HUDEP-2 (cell line): ENCODE data around the gene GDI2.

Experiments used
- DNase-seq, 76 experiments: peaks; one replicate each; lab custom pipeline; 2025; ENCODE audit not compliant: unreplicated experiment in 76 of 76; lab: John Stamatoyannopoulos, UW

The GDI2 gene

GRCh38 chr10:5748394-5748803 lies 64.8 kb downstream of the GDI2 start:
- DNase-seq: no peak

- no peak for DNase-seq
Measured at GRCh38 chr10:5746197-5746596, 67.0 kb downstream of the GDI2 start.

DNA sequence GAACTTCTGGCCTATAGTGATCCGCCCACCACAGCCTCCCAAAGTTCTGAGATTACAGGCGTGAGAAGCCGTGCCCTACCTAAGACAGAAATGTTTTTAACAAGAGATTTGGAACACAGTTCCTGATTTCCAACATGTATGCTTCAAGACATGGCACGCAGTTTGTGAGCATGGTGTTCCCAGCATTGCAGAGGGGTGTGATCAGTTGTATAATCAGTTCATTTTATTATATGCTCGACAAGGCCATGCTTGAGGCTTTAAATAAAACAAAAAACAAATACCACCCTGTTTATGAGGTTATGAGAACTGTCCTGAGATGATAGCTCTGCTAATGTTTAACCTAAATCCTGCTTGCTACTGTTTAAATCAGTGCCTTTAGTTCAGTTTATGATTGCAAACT lies 68.4 kb downstream of the GDI2 start:
- no peak for DNase-seq

- peak in 1 of 76 experiments; percentile 4 for DNase-seq
Measured at GRCh38 chr10:5743736-5744135, 69.5 kb downstream of the GDI2 start.

DNA sequence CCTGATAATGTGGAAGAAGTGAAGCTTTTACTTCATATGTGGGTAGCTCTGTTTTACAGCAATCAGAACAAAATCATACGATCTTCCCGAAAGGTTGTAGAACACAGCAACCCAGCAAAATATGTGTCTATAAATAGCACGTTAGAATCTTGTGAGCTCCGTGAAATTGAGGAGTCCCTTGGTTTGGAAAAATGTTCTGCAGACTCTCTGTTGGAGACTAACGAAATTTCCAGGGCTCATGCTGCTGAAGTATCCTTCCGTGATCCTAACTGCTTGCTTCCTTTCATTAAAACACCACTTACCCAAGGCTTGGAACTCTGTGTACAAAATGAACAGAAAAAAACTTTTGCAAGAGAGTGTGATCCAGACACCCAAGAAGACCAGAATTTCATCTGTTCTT lies 71.1 kb downstream of the GDI2 start:
- no peak for DNase-seq

- no peak for DNase-seq
Measured at GRCh38 chr10:5741276-5741675, 72.0 kb downstream of the GDI2 start.

- no peak for DNase-seq
Measured at GRCh38 chr10:5738427-5738826, 74.8 kb downstream of the GDI2 start.

DNA sequence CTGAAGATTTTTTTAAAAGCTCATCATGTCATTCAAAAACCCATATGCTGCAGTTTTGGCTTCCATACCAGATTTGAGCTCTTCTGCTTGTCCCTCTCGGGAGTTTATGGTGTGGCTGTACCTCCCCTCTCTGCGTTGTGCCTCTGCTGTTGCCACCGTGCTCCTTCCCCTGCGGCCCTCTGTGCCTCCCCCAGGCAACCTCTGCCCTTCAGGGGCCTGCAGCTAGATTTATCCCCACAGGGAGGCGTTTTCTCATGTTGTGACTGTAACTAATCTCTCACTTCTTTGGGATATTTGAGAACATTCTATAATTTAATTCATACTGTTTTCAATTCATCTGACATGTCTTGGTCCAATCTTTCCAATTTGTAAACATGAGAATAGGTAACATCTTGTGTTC lies 75.9 kb downstream of the GDI2 start:
- DNase-seq: no peak

DNA sequence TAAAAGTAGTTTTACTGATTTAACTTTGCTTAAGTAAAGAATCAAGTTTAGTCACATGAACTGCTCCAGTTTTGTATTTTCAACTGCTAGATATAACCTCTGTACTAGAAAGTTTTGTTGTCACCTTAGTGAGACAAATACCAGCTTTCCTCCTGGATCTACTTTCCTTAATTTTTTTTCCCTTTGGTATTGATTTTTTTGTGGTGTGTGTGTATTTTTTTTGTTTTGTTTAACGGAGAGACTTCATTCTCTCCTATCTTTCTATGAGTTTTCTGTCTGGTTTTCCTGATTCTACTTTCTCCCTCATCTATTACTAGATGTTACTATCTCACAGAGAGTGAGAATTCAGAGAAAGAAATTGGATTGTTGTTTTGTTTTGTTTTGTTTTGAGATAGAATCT lies 76.6 kb downstream of the GDI2 start:
- DNase-seq: no peak

GRCh38 chr10:5735119-5735518 lies 78.1 kb downstream of the GDI2 start:
- DNase-seq: no peak

DNA sequence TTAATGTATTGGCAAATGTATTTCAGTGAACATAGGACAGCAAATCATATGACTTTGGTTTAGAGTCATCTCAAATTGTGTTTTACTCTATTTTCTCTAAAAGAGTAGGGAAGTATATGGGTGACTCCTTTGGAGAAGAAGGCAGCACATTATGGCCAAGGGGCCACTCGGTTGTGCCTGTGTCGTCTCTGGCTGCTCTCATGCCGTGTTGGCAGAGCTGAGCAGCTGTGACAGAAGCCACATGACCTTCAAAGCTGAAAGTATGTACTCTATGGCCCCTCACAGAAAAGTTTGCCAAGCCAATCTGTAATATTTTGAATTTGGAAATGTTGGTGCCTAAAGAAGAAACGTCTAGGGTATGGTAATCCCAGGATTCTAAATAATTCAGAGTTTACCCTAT lies 81.1 kb downstream of the GDI2 start:
- no peak for DNase-seq

DNA sequence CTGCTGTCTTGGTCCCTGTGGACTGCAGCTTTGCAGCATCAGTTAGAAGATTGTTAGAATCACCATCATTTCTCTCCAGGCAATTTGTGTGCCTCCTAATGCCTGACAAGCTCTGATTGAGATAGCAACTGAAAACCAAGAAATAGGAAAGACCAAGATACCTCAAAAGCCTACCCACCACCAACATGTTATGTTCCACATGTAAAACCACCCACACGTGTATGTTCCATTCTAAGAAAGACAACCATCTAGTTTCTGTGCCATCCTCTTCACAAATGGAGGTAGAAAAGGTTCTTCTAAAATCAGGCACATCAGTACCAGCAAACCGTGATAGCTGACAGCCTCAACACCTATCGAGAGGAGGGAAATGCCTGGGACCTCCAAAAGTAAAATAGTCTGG lies 81.7 kb downstream of the GDI2 start:
- no peak for DNase-seq

- DNase-seq: no peak
Measured at GRCh38 chr10:5730766-5731165, 82.5 kb downstream of the GDI2 start.

DNA sequence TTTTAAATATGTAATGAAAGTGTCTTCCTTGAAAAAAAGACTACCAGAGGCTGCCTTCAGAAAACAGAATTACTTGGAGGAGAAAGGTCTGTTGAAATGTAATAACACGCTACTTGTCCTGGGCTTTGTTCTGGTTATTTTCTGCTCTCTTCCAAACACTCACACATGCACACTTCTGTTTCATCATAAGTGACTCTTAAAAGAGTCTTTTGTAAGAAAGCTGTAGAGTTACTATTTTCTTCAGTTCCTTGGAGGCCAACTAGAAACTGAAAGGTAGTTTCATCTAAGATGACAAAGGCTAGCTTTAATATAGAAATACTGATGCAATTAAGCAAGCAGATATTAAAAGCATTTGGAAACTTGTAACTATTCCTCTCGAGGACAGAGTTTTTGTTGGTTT lies 89.5 kb downstream of the GDI2 start:
- no peak for DNase-seq

DNA sequence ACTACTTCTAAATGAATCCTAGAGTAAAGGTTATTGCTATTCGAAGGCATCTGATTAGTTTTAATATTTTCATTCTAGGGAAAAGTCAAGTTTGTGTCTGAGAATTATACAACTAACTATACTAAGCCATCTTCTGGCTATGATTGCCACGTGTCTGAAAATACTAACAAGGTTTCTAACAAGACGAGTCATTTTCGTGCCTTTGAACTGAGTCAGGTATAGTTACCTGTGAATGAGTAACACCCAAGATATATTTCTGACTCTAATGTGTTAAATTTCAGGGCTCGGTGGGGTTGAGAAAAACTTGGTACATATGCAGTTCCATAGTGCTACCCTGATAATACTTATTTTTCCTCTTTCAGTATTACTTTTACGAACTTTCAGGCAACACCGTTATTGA lies 93.1 kb downstream of the GDI2 start:
- no peak for DNase-seq

DNA sequence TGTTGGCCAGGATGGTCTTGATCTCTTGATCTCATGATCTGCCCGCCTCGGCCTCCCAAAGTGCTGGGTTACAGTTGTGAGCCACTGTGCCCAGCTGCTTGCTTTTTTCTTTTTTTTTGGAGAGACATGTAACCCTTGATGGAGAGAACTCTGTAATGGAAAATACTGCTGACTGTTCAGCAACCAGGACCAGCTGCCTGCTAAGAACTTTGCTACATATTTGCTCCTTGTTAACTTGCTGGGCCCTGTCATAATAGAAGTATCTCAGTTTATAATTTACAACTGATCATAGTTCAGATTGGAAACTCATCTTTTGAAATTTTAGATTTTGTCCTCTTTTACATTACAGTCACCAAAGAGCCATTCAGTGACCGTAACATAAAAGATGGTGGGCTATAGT lies 93.7 kb downstream of the GDI2 start:
- DNase-seq: no peak
